ENCODE results near the gene PPP6R2. TPM values are rescaled to one million over a fixed set of nuclear protein-coding genes. Genes with fewer than 3 reads are reported as not detected.

Gene PPP6R2
- total RNA-seq, 1 experiment from 2014 or later = 42.6 TPM

DNA sequence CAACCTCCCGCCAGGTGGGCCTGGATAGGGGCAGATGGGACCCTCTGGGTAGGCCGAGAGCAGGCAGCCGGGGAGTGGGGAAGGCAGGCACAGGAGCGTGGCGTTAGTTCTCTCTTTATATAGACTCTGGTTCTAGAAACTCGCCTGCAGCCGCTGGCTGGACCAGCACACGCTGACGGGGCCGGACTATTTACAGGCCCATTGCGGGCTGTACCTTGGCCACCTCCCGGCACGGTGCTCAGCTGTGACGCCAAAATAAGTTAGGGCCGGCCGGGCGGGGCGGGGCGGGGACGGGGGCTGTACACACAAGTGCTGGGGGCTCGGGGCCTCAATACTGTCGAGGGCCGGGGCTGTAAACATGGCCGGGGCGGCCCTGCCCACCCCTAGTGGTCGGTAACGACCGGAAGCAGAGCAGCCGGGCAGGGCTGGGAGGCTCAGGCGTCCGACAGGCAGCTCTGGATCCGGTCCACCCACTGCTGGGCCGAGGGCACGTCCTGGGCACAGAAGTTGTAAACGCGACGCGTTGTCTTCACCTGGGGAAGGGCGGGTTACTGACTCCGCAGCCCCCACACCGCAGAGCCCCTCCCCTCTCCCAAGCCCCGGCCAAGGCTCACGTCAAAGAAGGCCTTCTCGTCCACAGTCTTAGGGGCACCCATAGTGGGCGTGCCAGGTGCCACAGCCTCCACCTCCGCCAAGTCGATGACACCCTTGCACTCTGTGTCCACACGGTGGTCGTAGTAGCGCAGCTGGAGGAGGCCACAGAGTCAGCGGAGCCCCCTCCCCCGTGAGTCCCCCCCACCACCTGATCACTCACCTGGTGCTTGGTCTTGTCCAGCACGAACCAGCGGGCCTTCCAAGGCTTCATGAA lies 103.8 kb downstream of the PPP6R2 start:
- Histone ChIP-seq H2BK20ac (ENCODE audit: low read depth, low read length, poor library complexity, severe bottlenecking) (no peak overlapping the region), H3K79me1 (ENCODE audit: insufficient read depth, low read depth, low read length, poor library complexity, severe bottlenecking) (no peaks in the 10 kb centered on the region), H3K23me2 (ENCODE audit: insufficient read length, low read depth, low read length, poor library complexity, severe bottlenecking) (no peaks in the 10 kb centered on the region), H3K4me1 (ENCODE audit: insufficient read depth, low read length) (no peaks in the 10 kb centered on the region), H2BK120ac (ENCODE audit: low read depth, low read length, poor library complexity, severe bottlenecking) (no peak overlapping the region), H3K23ac (ENCODE audit: insufficient read length, low read depth, low read length) (no peak overlapping the region), H4K8ac (replicated peaks; ENCODE audit: insufficient read length, low read depth, low read length) (no peak overlapping the region), H2BK15ac (ENCODE audit: low read depth, low read length) (no peak overlapping the region), H3K18ac (ENCODE audit: insufficient read length, low read depth, low read length) (no peak overlapping the region), H4K91ac (ENCODE audit: insufficient read length, low read depth, low read length) (no peak overlapping the region), H4K5ac (ENCODE audit: insufficient read length, low read depth, low read length) (no peak overlapping the region), H3K9me3 (ENCODE audit: control insufficient read depth, low read depth, low read length) (no peaks in the 10 kb centered on the region), H3K4me2 (ENCODE audit: insufficient read depth, insufficient read length, low read length) (no peak overlapping the region), H3T11ph (ENCODE audit: low read length) (no peak overlapping the region), H3K56ac (ENCODE audit: insufficient read length, low read depth, low read length) (no peak overlapping the region), H2BK5ac (ENCODE audit: insufficient read length, low read length) (no peak overlapping the region), H3K79me2 (ENCODE audit: insufficient read depth, low read length) (no peaks in the 10 kb centered on the region), H3K27me3 (ENCODE audit: insufficient read depth, low read length) (no peaks in the 10 kb centered on the region), H3K14ac (ENCODE audit: insufficient read depth, low read length) (no peak overlapping the region), H2AFZ (ENCODE audit: low read length) (no peak overlapping the region), H2AK5ac (ENCODE audit: insufficient read length, low read length) (no peak overlapping the region), H3K4ac (ENCODE audit: low read depth, low read length) (no peak overlapping the region), H4K20me1 (ENCODE audit: control insufficient read depth, insufficient read depth, insufficient read length) (no peaks in the 10 kb centered on the region), H2BK12ac (ENCODE audit: insufficient read length, low read depth, low read length) (no peak overlapping the region), H3K9ac (ENCODE audit: extremely low read depth, insufficient read length, low read length) (no peak overlapping the region), H3K27ac (ENCODE audit: insufficient read length, low read depth, low read length) (no peak overlapping the region)
- no peak for DNase-seq
- no CpG with 5 or more reads among the region's 54 CpGs for WGBS (ENCODE audit: extremely low coverage, insufficient read length, low lambda C conversion rate)
- Mint-ChIP-seq H3K27me3 (ENCODE audit: low read depth) (no peaks in the 10 kb centered on the region), H3K4me3 (no peak overlapping the region; a peak in 1 of 5 replicates), H3K9me3 (no peaks in the 10 kb centered on the region), H3K4me1 (peaks cover 3 to 11% of the 10 kb centered on the region in 2 experiments; a peak in 3 of 4 replicates), H3K36me3 (ENCODE audit: insufficient read depth in 1 of 3, low read depth in 3 of 3) (peaks cover 9 to 64% (median 47%) of the 10 kb centered on the region in 3 experiments; a peak in 6 of 7 replicates), H3K27ac (peak overlapping the region in 1 of 3 experiments; percentile 40; a peak in 2 of 7 replicates)
- TF ChIP-seq, protein P1, sequence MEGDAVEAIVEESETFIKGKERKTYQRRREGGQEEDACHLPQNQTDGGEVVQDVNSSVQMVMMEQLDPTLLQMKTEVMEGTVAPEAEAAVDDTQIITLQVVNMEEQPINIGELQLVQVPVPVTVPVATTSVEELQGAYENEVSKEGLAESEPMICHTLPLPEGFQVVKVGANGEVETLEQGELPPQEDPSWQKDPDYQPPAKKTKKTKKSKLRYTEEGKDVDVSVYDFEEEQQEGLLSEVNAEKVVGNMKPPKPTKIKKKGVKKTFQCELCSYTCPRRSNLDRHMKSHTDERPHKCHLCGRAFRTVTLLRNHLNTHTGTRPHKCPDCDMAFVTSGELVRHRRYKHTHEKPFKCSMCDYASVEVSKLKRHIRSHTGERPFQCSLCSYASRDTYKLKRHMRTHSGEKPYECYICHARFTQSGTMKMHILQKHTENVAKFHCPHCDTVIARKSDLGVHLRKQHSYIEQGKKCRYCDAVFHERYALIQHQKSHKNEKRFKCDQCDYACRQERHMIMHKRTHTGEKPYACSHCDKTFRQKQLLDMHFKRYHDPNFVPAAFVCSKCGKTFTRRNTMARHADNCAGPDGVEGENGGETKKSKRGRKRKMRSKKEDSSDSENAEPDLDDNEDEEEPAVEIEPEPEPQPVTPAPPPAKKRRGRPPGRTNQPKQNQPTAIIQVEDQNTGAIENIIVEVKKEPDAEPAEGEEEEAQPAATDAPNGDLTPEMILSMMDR (conservative IDR thresholded peaks at IDR 0.05) = no peak; the same call in 2 of the 3 replicates

All from H9 (cell line).